Esophagus mucosa (tissue), 1 donor: ENCODE results near the gene SORCS2. TPM values are rescaled to one million over a fixed set of nuclear protein-coding genes. Genes with fewer than 3 reads are reported as not detected.

Experiments used
- ATAC-seq: fragments of 200-7000 bp; cut with Tn5 transposase; one replicate; pipeline ENCODE4 v1.9.1; 2020
- total RNA-seq: library from RNA; stranded (reverse); gene quantifications from one replicate; pipeline ENCODE4 v1.2.4, GENCODE V29; 2023
- donor health status: DM: yes; HTN: yes; CAD: no.

Gene SORCS2
- total RNA-seq, 1 donor from 2014 or later, result 5.0 TPM

DNA sequence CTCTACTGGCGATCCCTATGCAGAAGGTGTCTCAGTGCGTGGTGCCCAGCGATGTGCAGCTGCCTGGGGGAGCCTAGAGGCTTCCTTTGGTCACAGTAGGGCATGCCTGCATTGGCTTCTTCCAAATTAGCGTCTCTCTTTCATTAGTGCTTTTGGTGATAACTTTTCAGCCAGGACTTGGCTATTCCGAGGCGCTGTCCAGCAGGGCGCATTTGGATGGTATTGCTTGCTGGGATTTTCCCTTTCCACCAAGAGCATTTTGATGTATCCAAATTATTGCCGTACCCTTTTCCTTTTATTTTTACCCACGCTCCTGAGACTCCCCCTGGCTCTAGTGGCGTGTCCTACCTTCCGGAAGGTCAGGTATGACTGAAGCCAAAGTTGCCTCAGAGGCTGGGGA, 101.4 kb downstream of the SORCS2 start:
- ATAC-seq, result no peak

DNA sequence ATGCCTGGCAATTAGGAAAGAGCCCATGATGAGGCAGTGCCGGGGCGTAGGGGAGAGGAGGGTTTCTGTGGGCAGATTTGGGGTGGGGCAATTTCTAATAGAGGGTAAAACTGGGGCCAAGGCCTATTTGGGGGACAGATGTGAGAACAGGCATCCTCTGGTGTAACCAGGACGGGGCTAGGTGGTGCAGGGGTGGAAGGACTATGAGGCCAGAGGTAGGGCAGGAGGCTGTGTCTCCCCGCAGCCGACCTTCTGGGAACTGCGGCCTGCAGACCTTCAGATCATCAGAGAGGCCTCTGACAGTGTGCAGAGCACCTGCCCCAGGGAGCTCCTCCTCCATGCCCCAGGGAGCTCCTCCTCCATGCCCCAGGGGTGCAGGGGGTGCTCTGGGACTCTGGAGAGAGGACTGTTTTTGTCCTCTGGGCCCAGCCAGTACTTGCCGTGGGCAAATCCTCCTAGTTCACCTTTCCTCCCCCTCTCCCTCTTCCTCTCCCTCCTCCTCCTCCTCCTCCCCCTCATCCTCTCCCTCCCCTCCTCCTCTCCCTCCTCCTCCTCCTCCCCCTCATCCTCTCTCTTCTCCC, 101.9 kb downstream of the SORCS2 start:
- ATAC-seq, result no peak

DNA sequence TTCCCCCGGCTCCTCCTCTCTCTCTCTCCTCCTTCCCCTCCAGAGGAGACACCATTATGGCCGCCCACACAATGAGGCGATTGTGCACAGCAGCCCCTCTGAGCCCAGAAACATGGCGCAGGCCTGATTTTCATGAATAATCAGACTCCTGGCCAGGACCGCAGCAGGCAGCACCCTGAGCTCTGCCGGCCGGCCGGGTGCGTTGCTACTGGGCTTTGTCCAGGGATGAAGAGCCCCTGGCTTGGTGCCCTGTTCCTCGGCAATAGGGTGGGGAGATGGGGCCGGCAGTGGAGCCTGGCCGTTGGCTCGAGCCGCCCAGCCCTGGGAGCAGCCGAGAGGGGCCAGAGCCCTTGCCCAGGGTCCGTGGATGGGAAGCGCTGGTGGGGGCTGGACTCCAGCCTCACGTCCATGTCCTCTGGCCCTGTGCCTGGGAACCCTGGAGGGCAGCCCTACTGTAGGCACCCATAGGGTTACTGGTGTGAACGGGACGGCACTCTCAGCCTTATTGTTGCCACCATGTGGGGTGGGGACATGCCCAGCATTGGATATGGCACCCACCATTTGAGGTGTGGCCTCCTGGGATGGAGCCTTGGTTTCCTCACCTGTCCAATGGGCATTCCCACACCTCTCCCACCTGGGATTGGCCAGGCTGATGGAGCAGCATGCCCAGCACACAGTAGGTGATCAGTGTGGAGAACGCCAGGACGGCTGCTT, 103.0 kb downstream of the SORCS2 start:
- ATAC-seq, result peak; percentile 4

DNA sequence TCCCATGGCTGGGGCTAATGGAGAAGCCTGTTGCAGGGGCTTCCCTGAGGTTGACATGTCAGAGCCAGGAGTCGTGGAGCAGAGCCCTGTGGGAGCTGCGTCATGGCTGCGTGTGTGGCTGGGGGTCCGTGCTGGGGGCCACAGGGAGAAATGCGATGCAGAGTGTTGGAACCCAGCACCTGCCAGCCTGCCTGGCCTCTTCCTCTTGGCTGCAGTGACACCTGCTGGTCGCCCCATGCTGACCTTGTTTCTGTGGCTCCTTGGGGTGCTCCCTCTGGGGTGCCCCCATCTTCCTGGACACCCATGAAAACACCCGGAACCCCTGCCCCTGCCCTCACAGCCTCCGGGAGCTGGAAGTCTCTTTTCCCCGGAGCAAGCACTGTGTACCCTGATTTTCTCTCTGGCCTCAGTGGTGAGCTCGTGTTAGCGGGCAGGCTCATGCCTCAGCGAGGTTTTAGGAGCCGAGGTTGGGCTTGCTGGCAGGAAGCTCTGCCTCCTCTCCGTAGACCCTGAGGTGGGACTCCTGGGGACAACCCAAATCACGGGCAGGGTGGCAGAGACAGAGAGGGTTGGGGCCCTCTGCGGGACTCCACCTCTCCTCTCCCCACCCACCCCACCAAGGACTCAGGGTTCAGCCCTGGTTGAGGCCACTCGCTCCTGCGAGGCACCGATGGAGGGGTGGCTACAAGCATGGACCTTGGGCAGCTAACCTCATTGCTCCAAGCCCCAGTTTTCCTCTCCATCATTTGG, 103.7 kb downstream of the SORCS2 start:
- ATAC-seq, result peak; percentile 64

DNA sequence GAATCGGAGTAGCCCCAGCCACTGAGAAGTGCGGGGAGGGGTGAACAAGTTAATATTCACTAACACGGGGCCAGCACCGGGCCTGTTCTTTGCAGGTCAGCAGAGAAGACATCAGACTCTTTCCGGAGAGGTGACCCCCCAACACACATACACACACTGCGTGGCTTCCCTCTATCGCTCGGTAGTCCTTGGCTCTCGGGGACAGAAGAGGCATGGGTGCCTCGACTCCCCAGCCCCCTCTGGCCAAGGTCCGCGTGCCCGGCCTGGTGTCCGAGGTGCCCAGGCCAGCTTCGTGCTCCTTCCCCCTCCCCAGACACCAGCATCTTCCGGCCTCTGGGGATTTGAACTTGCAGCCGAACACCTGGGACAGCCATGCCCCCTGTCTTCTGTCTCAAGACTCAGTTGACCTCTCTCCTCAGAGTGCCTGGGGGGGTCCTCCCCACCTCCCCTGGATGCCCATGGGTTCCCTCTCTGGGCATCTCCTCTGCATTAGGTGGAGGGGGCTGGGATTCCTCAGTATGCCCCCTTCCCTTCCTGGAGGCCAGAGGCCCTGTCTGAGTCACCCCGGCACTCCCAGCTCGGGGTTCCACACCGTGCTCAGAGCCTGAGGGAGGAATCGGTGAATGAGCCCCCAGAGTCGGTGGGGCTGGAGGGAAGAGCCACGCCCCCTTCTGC, 104.5 kb downstream of the SORCS2 start:
- no peak for ATAC-seq

DNA sequence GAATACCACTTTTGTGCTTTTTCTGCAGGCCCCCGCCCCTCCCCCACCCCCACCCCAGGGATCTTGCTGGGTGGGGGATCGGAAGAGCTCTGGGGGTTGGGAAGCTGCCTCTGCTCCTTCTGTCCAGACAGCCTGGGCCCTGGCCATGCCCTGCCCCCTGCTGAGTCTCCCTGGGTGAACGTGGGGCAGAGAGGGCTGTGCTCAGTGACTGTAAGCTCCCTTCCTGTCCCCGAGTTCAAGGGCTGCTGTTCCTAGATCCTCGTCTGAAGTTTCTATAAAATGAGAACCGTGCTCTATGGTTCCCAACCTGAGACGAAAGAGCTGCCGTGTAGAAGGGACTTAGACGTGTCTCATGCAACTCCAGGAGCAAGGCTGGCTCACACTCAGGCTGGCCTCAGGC, 105.0 kb downstream of the SORCS2 start:
- no peak for ATAC-seq

DNA sequence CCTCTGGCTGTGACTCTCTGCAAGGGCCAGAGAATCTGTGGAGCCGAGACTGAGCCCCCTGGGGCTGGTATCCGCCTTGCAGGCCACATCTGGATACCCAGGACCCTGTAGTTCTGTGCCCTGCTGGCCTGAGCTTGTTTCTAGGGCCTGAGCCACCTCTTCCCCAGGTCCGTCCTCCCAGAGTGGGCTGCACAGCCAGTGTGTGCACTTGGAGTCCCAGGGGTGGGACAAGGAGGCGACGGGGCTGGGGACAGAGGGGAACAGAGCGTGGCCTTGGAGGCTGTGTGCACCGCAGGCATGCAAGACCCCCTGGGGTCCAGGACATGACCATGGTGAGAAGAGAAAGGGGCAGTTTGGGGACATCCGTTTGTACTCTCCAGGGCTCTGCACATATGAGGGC, 105.5 kb downstream of the SORCS2 start:
- no peak for ATAC-seq

DNA sequence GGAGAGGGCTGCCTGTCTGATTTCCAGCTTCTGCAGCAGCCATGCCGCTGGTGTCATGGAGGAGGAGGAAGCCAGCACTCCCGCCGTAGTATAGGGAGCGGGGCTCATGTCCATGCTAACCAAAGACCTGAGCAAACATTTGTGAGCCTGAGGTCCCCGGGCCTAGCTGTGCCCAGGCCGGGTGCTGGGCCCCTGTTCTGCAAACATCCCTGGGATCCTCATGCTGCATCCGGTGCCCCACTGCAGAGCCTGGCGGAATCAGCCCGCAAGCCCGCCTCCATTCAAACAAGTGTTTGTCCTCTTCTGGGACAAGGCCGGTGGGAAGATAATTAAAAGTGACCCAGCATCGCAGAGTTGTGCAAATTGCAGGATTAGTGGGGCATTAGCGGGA, 106.3 kb downstream of the SORCS2 start:
- ATAC-seq, result no peak

DNA sequence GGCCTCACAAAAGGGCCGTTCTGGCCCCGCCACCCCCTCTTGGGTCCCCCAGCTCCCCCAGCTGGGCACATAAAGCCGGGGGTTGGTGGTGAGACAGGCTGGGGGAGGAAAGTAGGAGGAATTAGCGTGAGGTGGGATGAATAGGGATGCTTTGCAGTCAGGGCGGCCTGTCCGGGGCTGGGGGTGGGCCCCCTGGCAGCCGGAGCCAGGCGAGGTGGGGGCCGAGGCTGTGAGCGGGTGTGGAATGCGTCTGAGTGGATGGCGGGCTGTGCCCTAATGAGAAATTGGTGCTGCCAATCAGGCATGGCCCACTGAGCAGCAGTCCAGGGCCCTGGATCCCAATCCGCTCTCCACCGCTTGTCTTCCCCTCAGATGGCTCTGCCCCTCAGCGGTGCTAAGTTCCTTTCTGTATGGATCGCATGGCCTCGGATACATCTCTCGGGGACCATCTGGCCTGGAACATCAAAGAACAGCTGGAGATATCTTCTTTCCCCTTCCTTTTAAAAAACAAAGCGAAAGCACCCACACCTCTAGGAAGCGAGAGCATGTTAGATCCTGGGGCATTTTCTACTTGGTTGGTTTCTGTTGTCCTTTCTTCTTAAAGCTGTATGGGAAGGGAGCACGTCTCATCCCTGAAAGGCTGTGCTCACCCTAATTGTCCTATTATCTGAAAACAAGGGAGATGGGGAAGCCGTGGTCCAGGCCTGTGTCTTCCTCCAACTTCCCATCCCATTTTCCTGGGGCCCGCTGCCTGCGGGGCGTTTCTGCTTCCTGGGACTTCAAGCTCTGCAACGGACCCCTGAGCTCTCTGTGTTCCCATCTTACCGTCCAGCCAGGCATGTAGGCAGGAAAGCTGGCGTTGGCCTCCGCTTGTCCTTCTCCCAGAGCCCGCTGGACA, 106.9 kb downstream of the SORCS2 start:
- ATAC-seq, result no peak

DNA sequence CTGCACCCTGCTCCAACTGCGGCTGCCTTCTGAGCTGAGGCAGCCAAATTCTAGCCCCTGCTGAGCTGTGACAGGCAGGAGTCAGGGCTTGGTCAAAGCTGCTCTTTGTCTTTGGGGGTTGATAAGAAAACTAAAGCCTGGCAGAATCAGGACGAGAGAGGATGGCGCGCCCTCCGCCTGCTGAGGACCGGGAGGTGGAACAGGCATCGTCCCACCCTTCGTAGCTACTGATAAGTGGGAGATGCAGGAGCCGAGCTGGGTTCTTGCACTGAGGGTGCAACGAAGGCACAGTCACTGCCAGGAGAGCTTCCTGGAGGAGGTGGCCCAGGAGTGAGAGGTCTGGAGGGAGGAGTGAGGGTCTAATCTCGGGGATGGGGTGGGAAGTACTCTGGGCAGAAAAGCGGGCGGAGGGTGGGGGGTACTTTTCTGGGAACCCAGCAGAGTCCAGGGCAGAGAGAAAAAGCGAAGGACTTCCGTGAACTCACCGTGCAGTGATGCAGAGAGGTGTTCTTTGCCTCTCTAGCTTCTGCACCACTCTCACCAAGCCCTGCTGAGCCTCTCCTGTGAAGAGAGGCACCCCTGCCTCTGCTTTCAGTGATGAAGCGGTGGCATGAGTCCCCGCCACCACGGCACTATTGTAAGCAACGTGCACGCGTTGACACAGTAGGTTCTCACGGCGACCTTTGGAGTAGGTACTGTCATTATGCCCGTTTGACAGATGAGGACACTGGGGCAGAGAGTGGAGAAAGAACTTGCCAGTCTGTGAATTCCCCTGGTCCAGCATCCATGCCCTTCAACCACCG, 107.8 kb downstream of the SORCS2 start:
- ATAC-seq, result no peak

DNA sequence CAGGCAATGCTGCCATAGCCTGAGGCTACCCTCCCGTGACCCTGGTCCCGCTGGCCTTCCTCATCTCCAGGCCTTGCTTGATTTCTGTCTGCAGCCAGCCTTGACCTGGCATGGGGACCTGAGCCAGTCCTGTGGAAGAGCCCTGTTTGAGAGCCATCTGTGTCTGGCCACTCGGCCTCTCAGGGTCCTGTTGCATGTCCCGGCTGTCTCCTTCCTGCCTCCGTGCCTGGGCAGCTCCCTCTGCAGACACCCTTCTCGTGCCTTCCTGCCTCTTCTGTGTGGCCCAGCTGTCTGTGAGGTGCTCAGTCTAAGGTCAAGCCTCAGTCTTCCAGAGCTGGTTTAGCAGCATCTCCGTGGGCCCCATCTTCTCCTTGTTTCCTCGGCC, 108.4 kb downstream of the SORCS2 start:
- no peak for ATAC-seq

DNA sequence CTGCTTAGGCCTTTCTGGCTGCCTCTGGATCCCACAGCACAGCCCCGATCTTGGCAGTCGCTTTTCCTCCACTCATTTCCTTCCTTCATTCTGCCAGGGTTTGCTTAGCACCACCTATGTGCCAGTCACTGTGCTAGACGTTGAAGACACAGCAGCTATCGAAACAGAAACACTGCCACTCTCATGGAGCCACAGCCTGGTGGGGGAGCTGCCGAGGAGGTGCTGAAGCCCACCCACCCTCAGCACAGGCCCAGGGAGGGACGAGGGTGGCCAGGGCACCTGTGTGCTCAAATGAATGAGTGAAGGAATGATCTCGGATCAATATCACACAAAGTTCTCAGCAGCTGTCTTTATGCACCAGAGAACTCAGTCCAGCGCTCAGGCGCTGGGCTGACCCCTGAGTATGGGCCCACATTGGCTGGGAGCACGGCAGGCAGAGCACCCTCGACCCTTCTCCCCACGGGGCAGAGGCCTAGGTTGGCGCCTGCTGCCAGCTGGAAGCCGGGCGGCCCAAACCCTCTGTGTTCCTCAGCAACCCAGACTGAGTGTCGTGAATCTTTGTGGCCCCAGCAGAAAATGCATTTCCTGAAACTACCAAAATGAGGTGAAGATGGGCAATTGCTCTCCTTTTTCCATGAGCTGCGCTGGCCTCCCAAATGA, 108.9 kb downstream of the SORCS2 start:
- no peak for ATAC-seq

DNA sequence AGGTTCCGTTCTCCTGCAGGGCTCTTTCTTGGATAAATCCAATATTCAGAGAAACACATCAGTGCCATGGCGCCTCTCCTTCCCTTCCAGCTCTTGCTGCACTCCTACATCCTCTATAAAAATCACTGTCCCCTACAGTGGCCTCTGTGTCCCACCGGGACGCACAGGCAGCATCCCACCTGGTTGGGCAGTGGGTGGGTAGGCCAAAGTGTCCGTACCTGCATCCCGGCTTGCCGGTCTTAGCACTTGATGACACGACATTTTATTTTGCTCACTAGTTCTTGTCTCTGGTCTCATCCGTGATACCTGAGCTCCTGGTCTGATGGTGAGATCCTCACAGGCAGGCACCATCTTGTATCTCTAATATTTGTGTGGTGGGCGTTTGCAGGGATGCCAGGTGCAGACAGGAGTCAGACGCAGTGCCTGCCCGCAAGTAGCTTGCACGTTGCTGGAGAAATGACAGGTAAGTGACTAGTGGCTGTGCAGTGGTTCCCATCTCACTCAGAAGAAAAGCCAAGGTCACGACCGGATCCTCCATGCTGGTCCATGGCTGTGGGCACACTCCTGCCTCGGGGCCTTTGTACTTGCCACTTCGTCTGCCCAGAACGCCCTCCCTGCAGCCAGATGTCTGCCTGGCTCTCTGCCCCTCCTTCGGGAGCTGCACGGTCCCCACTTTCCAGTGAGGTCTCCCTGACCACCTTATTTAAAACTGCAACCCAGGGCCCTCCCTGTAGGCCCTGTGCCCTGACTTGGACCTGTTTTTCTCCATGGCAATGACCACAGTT, 109.7 kb downstream of the SORCS2 start:
- no peak for ATAC-seq

DNA sequence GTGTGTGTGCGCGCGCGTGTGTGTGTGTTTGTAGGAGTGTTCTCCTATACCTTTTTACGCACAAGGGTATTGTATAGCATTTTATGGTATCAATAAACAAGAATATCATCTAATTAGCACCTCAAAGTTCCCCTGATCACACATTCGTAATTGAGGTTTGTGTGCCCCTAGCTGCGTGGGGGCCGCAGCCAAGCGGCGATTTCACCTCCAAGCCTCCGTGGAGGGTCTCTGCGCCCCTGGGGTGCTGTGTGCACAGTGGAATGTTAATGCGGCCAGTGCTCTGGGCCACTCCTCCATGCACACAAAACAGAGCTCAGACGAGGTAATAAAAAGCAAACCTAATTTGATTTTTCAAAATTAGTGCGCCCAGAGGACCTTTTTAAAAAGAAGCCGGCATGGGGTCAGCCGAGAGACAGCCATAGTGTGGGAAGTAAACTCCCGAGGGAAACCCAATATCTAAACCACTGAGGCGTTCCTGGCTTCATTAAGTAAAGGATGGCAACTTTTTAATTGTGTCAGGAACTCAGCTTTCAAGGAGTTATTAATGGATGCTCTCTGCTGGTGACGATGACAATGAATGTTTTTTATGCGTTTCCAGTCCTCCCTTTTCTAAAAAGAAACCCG, 110.6 kb downstream of the SORCS2 start:
- ATAC-seq, result no peak

DNA sequence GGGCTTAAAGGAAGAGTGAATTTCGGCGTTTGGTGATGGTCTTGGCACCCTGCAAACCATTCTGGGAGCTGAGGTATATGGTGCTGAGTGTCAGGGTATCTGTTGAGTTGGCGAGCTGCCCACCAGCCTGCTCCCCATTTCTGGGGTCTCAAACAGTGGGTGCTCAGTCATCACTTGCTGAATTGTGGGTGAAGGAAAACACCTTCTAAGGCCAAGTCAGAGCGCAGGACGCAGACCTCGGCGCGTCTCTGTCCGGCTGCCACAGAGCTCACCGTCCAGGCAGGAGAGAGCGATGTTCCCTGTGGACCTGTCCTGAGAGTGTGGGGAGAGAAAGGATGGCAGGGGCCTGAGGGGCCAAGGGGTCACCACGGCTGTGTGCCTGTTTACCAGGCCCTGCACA, 111.2 kb downstream of the SORCS2 start:
- no peak for ATAC-seq

DNA sequence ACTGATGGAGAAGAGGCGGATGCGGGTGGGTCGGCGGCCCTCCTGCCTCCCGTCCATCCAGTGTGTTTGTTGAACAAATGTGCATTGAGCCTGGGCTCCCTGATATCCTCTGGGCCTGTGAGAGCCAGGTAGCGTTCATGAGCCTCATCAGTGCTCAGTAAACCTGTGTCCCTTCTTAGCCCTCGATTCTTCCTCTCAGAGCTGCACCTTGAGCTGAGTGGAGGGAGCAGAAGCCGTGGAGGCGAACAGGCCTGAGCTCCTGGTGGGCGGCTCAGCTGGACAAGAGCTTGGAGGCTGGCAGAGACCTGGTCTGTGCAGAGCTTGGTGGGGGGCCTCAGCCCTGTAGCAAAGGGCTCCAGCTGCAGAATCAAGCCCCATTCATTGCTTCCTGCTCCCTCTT, 112.1 kb downstream of the SORCS2 start:
- ATAC-seq, result no peak

DNA sequence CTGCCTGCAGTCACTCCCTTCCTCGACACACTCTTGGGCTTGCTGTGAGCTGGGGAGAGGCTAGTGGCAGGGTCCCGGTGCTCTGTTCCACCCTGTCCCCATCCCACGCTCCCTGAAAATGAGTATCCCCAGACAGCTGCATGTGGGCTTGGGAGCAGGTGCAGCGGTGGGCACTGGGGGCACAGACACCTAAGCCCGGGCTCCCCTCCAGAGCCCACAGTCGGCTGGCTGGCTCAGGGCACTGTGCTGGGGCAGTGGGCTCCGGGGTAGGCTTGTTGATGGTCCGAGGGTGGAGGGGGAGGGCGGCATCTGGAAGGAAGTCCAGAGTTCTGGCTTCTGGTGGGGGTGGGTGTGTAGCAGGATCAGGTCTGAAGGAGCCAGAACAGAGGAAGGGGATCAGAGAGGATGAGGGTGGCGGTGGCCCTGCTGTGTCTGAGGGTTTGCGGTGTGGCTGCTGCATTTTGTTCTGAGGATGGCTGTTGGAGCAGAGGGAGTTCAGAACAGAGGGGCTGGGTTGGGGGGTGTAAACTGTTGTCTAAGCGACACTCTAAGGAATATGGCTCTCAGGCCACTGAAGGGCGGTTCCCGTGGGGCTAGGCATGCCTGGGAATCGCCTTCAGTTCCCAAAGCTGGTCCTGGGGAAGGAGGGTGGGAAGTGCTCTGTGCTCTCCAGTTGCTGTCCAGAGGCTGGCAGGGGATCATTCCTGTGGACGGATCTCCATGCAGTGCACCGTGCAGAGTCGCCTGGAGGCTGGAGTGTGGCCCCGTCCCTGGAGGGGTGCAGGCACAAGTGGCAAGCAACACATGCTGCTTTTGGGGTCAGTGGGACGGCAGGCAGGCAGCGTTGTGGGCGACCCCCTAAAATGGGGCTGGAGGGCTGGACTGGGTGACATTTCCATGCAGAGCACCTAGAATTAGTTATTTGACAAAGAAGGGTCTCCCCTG, 114.0 kb downstream of the SORCS2 start:
- ATAC-seq, result no peak

DNA sequence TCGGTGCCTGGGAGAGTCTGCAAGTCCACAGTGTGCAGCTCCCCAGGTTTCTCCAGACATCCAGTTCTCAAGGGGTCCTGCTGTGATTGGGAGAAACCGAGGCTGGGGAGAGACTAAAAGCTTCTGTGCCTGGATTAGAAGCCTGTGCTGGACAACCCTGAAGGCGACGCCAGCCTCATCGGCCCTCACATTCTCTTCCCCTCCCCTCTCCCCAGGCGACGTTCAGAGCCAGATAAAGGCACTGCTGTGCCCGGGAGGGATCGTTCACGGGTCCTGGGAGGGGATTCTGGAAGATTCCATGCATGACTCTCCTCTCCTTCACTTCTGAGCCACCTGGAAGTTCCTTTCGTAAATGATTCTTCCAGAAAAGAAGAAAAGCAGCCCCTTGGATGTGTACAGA, 114.6 kb downstream of the SORCS2 start:
- ATAC-seq, result no peak
